ENCODE measurements around the gene TACR1. TPM values are rescaled to one million over a fixed set of nuclear protein-coding genes. Genes with fewer than 3 reads are reported as not detected.

TACR1 gene
- total RNA-seq, 1 donor from 2014 or later: not detected

- Mint-ChIP-seq H3K36me3 (ENCODE audit: low read depth) (no peaks in the 10 kb centered on the region), H3K9me3 (no peaks in the 10 kb centered on the region), H3K4me1 (no peaks in the 10 kb centered on the region), H3K4me3 (no peak overlapping the region), H3K27me3 (no peaks in the 10 kb centered on the region), H3K27ac (no peak overlapping the region)
- ATAC-seq (ENCODE audit: low read depth) (no peak), DNase-seq (no peak)
- intact Hi-C loops (cut with micrococcal nuclease): loop anchor here (5.0 kb wide), 1 partner anchor 132 kb away; no protein-coding TSS in a partner anchor
- ChIA-PET POLR2A (no interaction called here), CTCF (interaction anchor here (1.0 to 1.2 kb wide), 2 partner anchors 411 to 555 kb away, joined by 3 read pairs; no protein-coding TSS in a partner anchor)
- TF ChIP-seq, protein P1, sequence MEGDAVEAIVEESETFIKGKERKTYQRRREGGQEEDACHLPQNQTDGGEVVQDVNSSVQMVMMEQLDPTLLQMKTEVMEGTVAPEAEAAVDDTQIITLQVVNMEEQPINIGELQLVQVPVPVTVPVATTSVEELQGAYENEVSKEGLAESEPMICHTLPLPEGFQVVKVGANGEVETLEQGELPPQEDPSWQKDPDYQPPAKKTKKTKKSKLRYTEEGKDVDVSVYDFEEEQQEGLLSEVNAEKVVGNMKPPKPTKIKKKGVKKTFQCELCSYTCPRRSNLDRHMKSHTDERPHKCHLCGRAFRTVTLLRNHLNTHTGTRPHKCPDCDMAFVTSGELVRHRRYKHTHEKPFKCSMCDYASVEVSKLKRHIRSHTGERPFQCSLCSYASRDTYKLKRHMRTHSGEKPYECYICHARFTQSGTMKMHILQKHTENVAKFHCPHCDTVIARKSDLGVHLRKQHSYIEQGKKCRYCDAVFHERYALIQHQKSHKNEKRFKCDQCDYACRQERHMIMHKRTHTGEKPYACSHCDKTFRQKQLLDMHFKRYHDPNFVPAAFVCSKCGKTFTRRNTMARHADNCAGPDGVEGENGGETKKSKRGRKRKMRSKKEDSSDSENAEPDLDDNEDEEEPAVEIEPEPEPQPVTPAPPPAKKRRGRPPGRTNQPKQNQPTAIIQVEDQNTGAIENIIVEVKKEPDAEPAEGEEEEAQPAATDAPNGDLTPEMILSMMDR (IDR thresholded peaks at IDR 0.05): no peak
Measured at GRCh38 chr2:75054296-75054695, 145.0 kb downstream of the TACR1 start.

DNA sequence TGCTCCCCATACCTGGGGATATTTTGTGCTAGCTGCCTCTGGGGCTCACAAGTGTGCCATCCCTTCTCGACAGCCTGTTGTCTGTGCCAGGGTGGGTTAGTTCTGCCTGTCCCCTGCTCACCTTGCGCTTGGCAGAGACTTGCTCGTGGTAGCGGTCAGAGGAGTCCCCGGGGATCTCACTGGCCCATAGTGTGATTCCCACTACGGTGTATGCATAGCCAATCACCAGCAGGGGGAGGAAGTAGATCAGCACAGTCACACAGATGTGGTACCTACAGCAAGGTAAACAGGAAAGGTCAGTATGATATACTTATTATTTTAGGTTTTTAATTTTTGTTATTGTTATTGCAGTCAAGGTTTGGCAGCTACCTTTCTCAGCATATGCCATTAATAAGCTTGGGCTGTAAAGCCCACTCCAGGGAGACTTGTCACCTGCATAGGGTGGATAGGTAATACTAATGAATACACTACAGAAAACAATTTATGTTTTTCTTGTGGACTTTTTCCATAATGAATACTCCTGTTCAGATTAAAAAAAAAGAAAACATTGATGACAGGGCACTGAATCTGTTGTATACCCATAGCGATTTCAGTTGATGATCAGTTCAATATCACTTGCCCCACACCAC is 145.7 kb downstream of the TACR1 start:
- H3K27ac Mint-ChIP-seq: no peak overlapping the region
- H3K4me1 Mint-ChIP-seq: no peaks in the 10 kb centered on the region
- POLR2A ChIA-PET: no interaction called here
- intact Hi-C loops (cut with micrococcal nuclease): loop anchor here (1.0 to 5.0 kb wide), 3 partner anchors 131 to 556 kb away; no protein-coding TSS in a partner anchor
- ATAC-seq (ENCODE audit: low read depth): peak; percentile 62
- CTCF ChIA-PET: interaction anchor here (1.2 to 1.4 kb wide), 2 partner anchors 134 to 555 kb away, joined by 3 read pairs; no protein-coding TSS in a partner anchor
- no peaks in the 10 kb centered on the region for H3K27me3 Mint-ChIP-seq
- TF ChIP-seq, protein P1 (IDR thresholded peaks at IDR 0.05): no peak
- no peaks in the 10 kb centered on the region for H3K36me3 Mint-ChIP-seq (ENCODE audit: low read depth)
- no peak overlapping the region for H3K4me3 Mint-ChIP-seq
- H3K9me3 Mint-ChIP-seq: no peaks in the 10 kb centered on the region
- no peak for DNase-seq

DNA sequence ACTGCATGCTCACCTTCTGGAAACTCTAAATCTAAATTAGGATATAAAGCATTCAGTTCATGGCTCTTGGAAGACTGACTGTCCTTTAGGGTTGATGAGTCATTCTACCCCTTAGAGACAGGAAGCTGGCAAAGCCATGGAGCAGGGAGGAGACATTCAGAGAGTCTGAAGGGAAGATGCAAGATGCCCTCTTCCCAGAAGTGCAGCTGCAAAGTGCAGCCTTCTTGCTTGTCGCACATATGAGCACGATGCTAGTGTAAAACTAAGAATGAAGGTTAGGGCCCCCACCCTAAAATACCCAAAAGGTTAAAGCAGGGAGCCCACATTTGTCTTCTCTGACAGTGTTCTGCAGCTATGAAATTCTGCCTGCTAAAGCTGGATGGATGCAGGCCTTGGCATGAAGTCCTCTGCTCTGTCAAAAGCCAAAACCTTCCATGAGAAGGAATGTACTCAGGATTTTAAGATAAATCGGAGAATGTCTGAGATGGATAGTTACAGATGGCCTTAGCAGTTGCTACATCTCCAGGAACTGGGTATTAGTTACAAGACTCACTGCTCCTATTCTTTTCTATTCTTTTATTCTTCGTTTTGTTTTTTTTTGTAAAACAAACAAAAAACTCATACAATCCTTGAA is 151.2 kb downstream of the TACR1 start:
- intact Hi-C loops (cut with micrococcal nuclease): no loop called here
- H3K9me3 Mint-ChIP-seq: no peaks in the 10 kb centered on the region
- no peaks in the 10 kb centered on the region for H3K27me3 Mint-ChIP-seq
- H3K4me1 Mint-ChIP-seq: no peaks in the 10 kb centered on the region
- ATAC-seq (ENCODE audit: low read depth): no peak
- no peak overlapping the region for H3K4me3 Mint-ChIP-seq
- ChIA-PET POLR2A (no interaction called here), CTCF (no interaction called here)
- no peak for DNase-seq
- TF ChIP-seq, protein P1 (IDR thresholded peaks at IDR 0.05): no peak
- peaks cover 2% of the 10 kb centered on the region for H3K36me3 Mint-ChIP-seq (ENCODE audit: low read depth)
- no peak overlapping the region for H3K27ac Mint-ChIP-seq

DNA sequence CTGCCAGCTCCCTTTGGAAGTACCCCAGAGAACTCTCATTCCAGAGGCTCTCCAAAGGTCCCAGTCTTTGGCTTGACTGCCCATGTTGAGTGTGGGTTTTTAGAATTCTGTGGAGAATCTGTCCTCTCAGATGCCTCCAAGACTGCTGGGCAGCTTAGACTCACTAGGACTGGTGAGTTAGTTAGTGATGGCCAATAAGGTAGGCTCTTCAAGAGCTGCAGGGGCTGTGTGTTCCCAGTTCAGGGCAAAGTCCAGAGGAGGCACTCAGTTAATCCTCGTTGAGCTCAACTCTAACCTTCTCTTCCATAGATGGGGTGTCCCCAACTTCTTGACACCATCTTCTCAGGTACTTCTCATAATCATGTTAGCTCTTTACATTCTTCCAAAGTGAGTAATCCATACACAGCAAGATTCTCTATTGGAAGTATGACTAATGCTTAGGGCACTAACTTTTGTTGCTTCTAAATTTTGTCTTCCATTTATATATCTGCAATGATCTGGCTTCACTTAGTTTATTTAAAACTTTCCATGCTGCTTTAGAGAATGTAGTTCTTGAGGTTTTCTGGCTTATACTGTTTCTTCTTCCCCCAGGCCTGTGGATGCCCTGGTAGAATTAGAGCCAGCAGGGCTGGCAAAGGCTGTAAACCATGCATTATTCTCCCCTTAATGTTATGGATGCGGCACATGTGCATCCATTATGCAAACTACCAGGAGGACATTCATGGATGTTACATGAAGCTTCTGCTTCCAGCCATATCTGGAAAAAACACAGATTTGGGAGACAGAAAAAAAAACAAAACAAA is 151.9 kb downstream of the TACR1 start:
- TF ChIP-seq, protein P1 (IDR thresholded peaks at IDR 0.05): no peak
- intact Hi-C loops (cut with micrococcal nuclease): no loop called here
- DNase-seq: no peak
- Mint-ChIP-seq H3K9me3 (no peaks in the 10 kb centered on the region), H3K36me3 (ENCODE audit: low read depth) (peaks cover 2% of the 10 kb centered on the region), H3K4me1 (no peaks in the 10 kb centered on the region), H3K27ac (no peak overlapping the region), H3K27me3 (no peaks in the 10 kb centered on the region), H3K4me3 (no peak overlapping the region)
- POLR2A ChIA-PET: no interaction called here
- CTCF ChIA-PET: no interaction called here
- no peak for ATAC-seq (ENCODE audit: low read depth)

- TF ChIP-seq, protein P1 (IDR thresholded peaks at IDR 0.05): no peak
- no peaks in the 10 kb centered on the region for H3K9me3 Mint-ChIP-seq
- no peak overlapping the region for H3K4me3 Mint-ChIP-seq
- intact Hi-C loops (cut with micrococcal nuclease): no loop called here
- no peak overlapping the region for H3K27ac Mint-ChIP-seq
- no peaks in the 10 kb centered on the region for H3K27me3 Mint-ChIP-seq
- POLR2A ChIA-PET: no interaction called here
- DNase-seq: no peak
- CTCF ChIA-PET: no interaction called here
- H3K36me3 Mint-ChIP-seq (ENCODE audit: low read depth): peaks cover 2% of the 10 kb centered on the region
- peaks cover 5% of the 10 kb centered on the region for H3K4me1 Mint-ChIP-seq
- no peak for ATAC-seq (ENCODE audit: low read depth)
Measured at GRCh38 chr2:75045526-75046050, 153.7 kb downstream of the TACR1 start.

Data from activated B cell treated with CpG ODN at 0.5 μM for 24 hours (primary cell).